ENCODE data around the gene CD247. TPM values are rescaled to one million over a fixed set of nuclear protein-coding genes. Genes with fewer than 3 reads are reported as not detected.

CD247 gene
- total and polyA plus RNA-seq, 2 donors from 2014 or later, result 1.8 to 7.7 TPM

GRCh38 chr1:167514288-167514687, 4.0 kb downstream of the CD247 start:
- no peak overlapping the region for H3K27ac ChIP-seq (ENCODE audit: low read depth in 2 of 2, low read length in 2 of 2)
- TF ChIP-seq CTCF (IDR thresholded peaks at IDR 0.05; ENCODE audit: borderline replicate concordance, extremely low read depth, insufficient read depth), result no peak
- FAIRE-seq (no peak), DNase-seq (no peak)
- H3K4me1 ChIP-seq (ENCODE audit: control insufficient read depth in 2 of 3, insufficient read depth in 2 of 3, low read depth in 1 of 3, low read length in 3 of 3), result no peaks in the 10 kb centered on the region
- H3K9ac ChIP-seq (ENCODE audit: low read length in 3 of 3), result no peak overlapping the region
- H3K36me3 ChIP-seq (ENCODE audit: control insufficient read depth in 2 of 3, insufficient read depth in 3 of 3, low read length in 3 of 3), result no peaks in the 10 kb centered on the region
- no peak overlapping the region for H3K4me3 ChIP-seq (ENCODE audit: low read length in 3 of 3)
- H3K9me3 ChIP-seq (ENCODE audit: control insufficient read depth in 2 of 3, insufficient read depth in 1 of 3, low read length in 3 of 3), result no peaks in the 10 kb centered on the region
- intact Hi-C loops (cut with DNase I), result no loop called here
- H3K27me3 ChIP-seq (ENCODE audit: control insufficient read depth, insufficient read depth, low read length), result no peaks in the 10 kb centered on the region

- intact Hi-C loops (cut with DNase I), result no loop called here
- Histone ChIP-seq H3K4me1 (ENCODE audit: control insufficient read depth in 2 of 3, insufficient read depth in 2 of 3, low read depth in 1 of 3, low read length in 3 of 3) (no peaks in the 10 kb centered on the region), H3K9me3 (ENCODE audit: control insufficient read depth in 2 of 3, insufficient read depth in 1 of 3, low read length in 3 of 3) (no peaks in the 10 kb centered on the region), H3K36me3 (ENCODE audit: control insufficient read depth in 2 of 3, insufficient read depth in 3 of 3, low read length in 3 of 3) (no peaks in the 10 kb centered on the region), H3K4me3 (ENCODE audit: low read length in 3 of 3) (no peak overlapping the region), H3K9ac (ENCODE audit: low read length in 3 of 3) (no peak overlapping the region), H3K27ac (ENCODE audit: low read depth in 2 of 2, low read length in 2 of 2) (no peak overlapping the region), H3K27me3 (ENCODE audit: control insufficient read depth, insufficient read depth, low read length) (no peaks in the 10 kb centered on the region)
- DNase-seq, result no peak
- no peak for TF ChIP-seq CTCF (IDR thresholded peaks at IDR 0.05; ENCODE audit: borderline replicate concordance, extremely low read depth, insufficient read depth)
- FAIRE-seq, result no peak
Measured at GRCh38 chr1:167512046-167512654, 6.2 kb downstream of the CD247 start.

GRCh38 chr1:167511374-167511986, 6.8 kb downstream of the CD247 start:
- no peaks in the 10 kb centered on the region for H3K9me3 ChIP-seq (ENCODE audit: control insufficient read depth in 2 of 3, insufficient read depth in 1 of 3, low read length in 3 of 3)
- H3K9ac ChIP-seq (ENCODE audit: low read length in 3 of 3), result no peak overlapping the region
- no peak overlapping the region for H3K27ac ChIP-seq (ENCODE audit: low read depth in 2 of 2, low read length in 2 of 2)
- H3K27me3 ChIP-seq (ENCODE audit: control insufficient read depth, insufficient read depth, low read length), result no peaks in the 10 kb centered on the region
- FAIRE-seq, result no peak
- TF ChIP-seq CTCF (IDR thresholded peaks at IDR 0.05; ENCODE audit: borderline replicate concordance, extremely low read depth, insufficient read depth), result no peak
- H3K4me1 ChIP-seq (ENCODE audit: control insufficient read depth in 2 of 3, insufficient read depth in 2 of 3, low read depth in 1 of 3, low read length in 3 of 3), result no peaks in the 10 kb centered on the region
- no peaks in the 10 kb centered on the region for H3K36me3 ChIP-seq (ENCODE audit: control insufficient read depth in 2 of 3, insufficient read depth in 3 of 3, low read length in 3 of 3)
- intact Hi-C loops (cut with DNase I), result no loop called here
- DNase-seq, result no peak
- no peak overlapping the region for H3K4me3 ChIP-seq (ENCODE audit: low read length in 3 of 3)
